ENCODE data around the gene NARF. TPM values are rescaled to one million over a fixed set of nuclear protein-coding genes. Genes with fewer than 3 reads are reported as not detected.
"Not testable (repeated sequence)": the region's sequence is repeated elsewhere in the genome, so short reads cannot be mapped to it uniquely, and the experiment has no call there.

The NARF gene
- total RNA-seq, 2 donors from 2014 or later: 90.4 to 120 TPM

GRCh38 chr17:82444941-82445521, 13.5 kb upstream of the NARF start:
- no peak for ATAC-seq (replicated peaks in 1 of 2)
- H3K36me3 Mint-ChIP-seq (ENCODE audit: insufficient read depth in 2 of 2): peaks cover 10 to 14% of the 10 kb centered on the region in 2 donors
- no peak overlapping the region for H3K27ac Mint-ChIP-seq
- no peaks in the 10 kb centered on the region for H3K9me3 Mint-ChIP-seq
- H3K27me3 Mint-ChIP-seq (ENCODE audit: low read depth): no peaks in the 10 kb centered on the region
- peaks cover 23% of the 10 kb centered on the region for H3K4me1 Mint-ChIP-seq (ENCODE audit: low read depth)
- no peak for DNase-seq
- H3K4me3 Mint-ChIP-seq: no peak overlapping the region

- DNase-seq: peak in 1 of 2 donors; percentile 32
- Mint-ChIP-seq H3K9me3 (no peaks in the 10 kb centered on the region), H3K36me3 (ENCODE audit: insufficient read depth in 2 of 2) (peaks cover 10 to 15% of the 10 kb centered on the region in 2 donors), H3K27me3 (ENCODE audit: low read depth) (no peaks in the 10 kb centered on the region), H3K4me3 (no peak overlapping the region), H3K27ac (peak overlapping the region; percentile 57), H3K4me1 (ENCODE audit: low read depth) (peaks cover 23% of the 10 kb centered on the region)
- no peak for ATAC-seq (replicated peaks in 1 of 2)
These were observed 13.0 kb upstream of the NARF start for GRCh38 chr17:82445542-82445941.

- ATAC-seq (replicated peaks in 1 of 2) (no peak), DNase-seq (no peak)
- peaks cover 27% of the 10 kb centered on the region for H3K4me1 Mint-ChIP-seq (ENCODE audit: low read depth)
- peaks cover 10 to 15% of the 10 kb centered on the region in 2 donors for H3K36me3 Mint-ChIP-seq (ENCODE audit: insufficient read depth in 2 of 2)
- H3K27ac Mint-ChIP-seq: peak overlapping the region; percentile 57
- no peaks in the 10 kb centered on the region for H3K27me3 Mint-ChIP-seq (ENCODE audit: low read depth)
- H3K4me3 Mint-ChIP-seq: peak overlapping the region in 1 of 2 donors; percentile 36
- no peaks in the 10 kb centered on the region for H3K9me3 Mint-ChIP-seq
These were observed 12.4 kb upstream of the NARF start for GRCh38 chr17:82446124-82446523.

DNA sequence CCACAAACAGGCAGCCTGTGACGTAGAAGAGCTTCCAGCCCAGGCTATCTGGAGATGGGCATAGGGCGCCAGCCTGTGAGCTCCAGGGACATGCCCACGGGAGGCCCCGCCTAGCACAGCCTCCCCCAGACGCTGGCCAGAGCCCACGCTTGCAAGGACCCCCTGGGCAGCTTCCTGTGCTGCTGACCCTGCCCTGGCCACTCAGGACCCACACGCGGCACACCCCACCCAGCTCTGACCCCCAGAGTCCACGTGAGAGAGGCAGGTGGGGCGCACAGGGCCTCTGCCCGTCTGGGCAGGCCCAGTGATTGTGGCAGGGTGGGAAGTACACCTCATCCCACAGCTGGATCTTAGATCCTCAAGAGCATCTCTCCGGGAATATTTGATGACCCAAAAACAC, 11.9 kb upstream of the NARF start:
- peaks cover 32% of the 10 kb centered on the region for H3K4me1 Mint-ChIP-seq (ENCODE audit: low read depth)
- no peaks in the 10 kb centered on the region for H3K9me3 Mint-ChIP-seq
- peak overlapping the region; percentile 25 to 32 for H3K4me3 Mint-ChIP-seq
- no peak overlapping the region for H3K27ac Mint-ChIP-seq
- H3K36me3 Mint-ChIP-seq (ENCODE audit: insufficient read depth in 2 of 2): peaks cover 10 to 15% of the 10 kb centered on the region in 2 donors
- no peaks in the 10 kb centered on the region for H3K27me3 Mint-ChIP-seq (ENCODE audit: low read depth)
- no peak for DNase-seq
- no peak for ATAC-seq (replicated peaks in 1 of 2)

- peak overlapping the region; percentile 64 to 69 for H3K4me3 Mint-ChIP-seq
- peaks cover 42% of the 10 kb centered on the region for H3K4me1 Mint-ChIP-seq (ENCODE audit: low read depth)
- ATAC-seq (replicated peaks in 1 of 2) (no peak), DNase-seq (no peak)
- peaks cover 10 to 15% of the 10 kb centered on the region in 2 donors for H3K36me3 Mint-ChIP-seq (ENCODE audit: insufficient read depth in 2 of 2)
- H3K27ac Mint-ChIP-seq: peak overlapping the region; percentile 69
- no peaks in the 10 kb centered on the region for H3K27me3 Mint-ChIP-seq (ENCODE audit: low read depth)
- peaks cover 0 to 3% of the 10 kb centered on the region in 2 donors for H3K9me3 Mint-ChIP-seq
These were observed 10.7 kb upstream of the NARF start for GRCh38 chr17:82447876-82448275.

- Mint-ChIP-seq H3K4me3 (peak overlapping the region; percentile 97 to 98), H3K4me1 (ENCODE audit: low read depth) (peaks cover 43% of the 10 kb centered on the region), H3K36me3 (ENCODE audit: insufficient read depth in 2 of 2) (peaks cover 12 to 22% of the 10 kb centered on the region in 2 donors), H3K9me3 (peaks cover 0 to 3% of the 10 kb centered on the region in 2 donors), H3K27ac (peak overlapping the region; percentile 94), H3K27me3 (ENCODE audit: low read depth) (no peaks in the 10 kb centered on the region)
- peak; percentile 49 to 51 for ATAC-seq (replicated peaks in 1 of 2)
- DNase-seq: peak; percentile 61 to 65
These were observed 9.2 kb upstream of the NARF start for GRCh38 chr17:82449131-82449882.

GRCh38 chr17:82449883-82450356, 8.6 kb upstream of the NARF start:
- H3K27me3 Mint-ChIP-seq (ENCODE audit: low read depth): no peaks in the 10 kb centered on the region
- peaks cover 0 to 3% of the 10 kb centered on the region in 2 donors for H3K9me3 Mint-ChIP-seq
- DNase-seq (peak; percentile 49 to 52), ATAC-seq (replicated peaks in 1 of 2) (peak; percentile 25 to 36)
- peak overlapping the region; percentile 94 for H3K27ac Mint-ChIP-seq
- H3K4me1 Mint-ChIP-seq (ENCODE audit: low read depth): peaks cover 43% of the 10 kb centered on the region
- peaks cover 12 to 22% of the 10 kb centered on the region in 2 donors for H3K36me3 Mint-ChIP-seq (ENCODE audit: insufficient read depth in 2 of 2)
- H3K4me3 Mint-ChIP-seq: peak overlapping the region; percentile 97 to 98

- peak; percentile 95 to 97 for DNase-seq
- Mint-ChIP-seq H3K4me1 (ENCODE audit: low read depth) (peaks cover 43% of the 10 kb centered on the region), H3K9me3 (peaks cover 0 to 3% of the 10 kb centered on the region in 2 donors), H3K27ac (peak within 1 kb of the TSS; percentile 99), H3K27me3 (ENCODE audit: low read depth) (no peaks in the 10 kb centered on the region), H3K4me3 (peak within 1 kb of the TSS; percentile 97 to 98), H3K36me3 (ENCODE audit: insufficient read depth in 2 of 2) (peaks cover 12 to 22% of the 10 kb centered on the region in 2 donors)
- peak; percentile 79 to 81 for ATAC-seq (replicated peaks in 1 of 2)
These were observed 8.0 kb upstream of the NARF start, which contains the start of gene CYBC1 for GRCh38 chr17:82450357-82451106. Gene CYBC1 (minus strand): TSS chr17:82450752. CDS start chr17:82449254, 1,498 bp downstream.

DNA sequence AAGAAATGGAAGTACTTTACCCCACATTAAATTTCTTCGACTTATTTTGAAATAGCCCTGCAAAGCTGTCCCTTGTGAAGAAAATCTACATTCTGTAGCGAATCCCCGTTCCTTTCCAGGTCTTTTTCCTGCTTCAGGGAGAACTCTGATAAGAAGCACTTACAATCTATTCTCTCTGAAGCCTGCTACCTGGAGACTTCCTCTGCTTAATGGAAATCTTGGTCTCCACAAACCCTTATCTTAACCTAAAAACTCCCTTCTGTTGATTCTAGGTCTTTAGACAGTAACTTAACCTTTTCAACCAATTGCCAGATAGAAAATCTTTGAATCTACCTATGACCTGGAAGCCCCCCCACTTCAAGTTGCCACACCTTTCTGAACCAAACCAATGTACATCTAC, 6.4 kb upstream of the NARF start:
- peak overlapping the region; percentile 99 for H3K27ac Mint-ChIP-seq
- H3K9me3 Mint-ChIP-seq: peaks cover 0 to 3% of the 10 kb centered on the region in 2 donors
- peaks cover 31% of the 10 kb centered on the region for H3K4me1 Mint-ChIP-seq (ENCODE audit: low read depth)
- H3K27me3 Mint-ChIP-seq (ENCODE audit: low read depth): no peaks in the 10 kb centered on the region
- peak overlapping the region; percentile 97 to 98 for H3K4me3 Mint-ChIP-seq
- H3K36me3 Mint-ChIP-seq (ENCODE audit: insufficient read depth in 2 of 2): peaks cover 12 to 17% of the 10 kb centered on the region in 2 donors
- no peak for ATAC-seq (replicated peaks in 1 of 2)
- no peak for DNase-seq

DNA sequence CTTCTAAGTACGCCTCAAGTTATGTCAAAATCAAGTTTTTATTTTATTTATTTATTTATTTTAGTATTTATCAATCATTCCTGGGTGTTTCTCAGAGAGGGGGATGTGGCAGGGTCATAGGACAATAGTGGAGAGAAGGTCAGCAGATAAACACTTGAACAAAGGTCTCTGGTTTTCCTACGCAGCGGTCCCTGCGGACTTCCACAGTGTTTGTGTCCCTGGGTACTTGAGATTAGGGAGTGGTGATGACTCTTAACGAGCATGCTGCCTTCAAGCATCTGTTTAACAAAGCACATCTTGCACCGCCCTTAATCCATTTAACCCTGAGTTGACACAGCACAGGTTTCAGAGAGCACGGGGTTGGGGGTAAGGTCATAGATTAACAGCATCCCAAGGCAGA, 5.4 kb upstream of the NARF start:
- H3K9me3 Mint-ChIP-seq; DNase-seq; H3K27ac Mint-ChIP-seq; ATAC-seq (replicated peaks in 1 of 2); H3K27me3 Mint-ChIP-seq (ENCODE audit: low read depth); H3K4me3 Mint-ChIP-seq: not testable (repeated sequence)
- Mint-ChIP-seq H3K36me3 (ENCODE audit: insufficient read depth in 2 of 2) (peaks cover 8 to 15% of the 10 kb centered on the region in 2 donors), H3K4me1 (ENCODE audit: low read depth) (peaks cover 40% of the 10 kb centered on the region)

DNA sequence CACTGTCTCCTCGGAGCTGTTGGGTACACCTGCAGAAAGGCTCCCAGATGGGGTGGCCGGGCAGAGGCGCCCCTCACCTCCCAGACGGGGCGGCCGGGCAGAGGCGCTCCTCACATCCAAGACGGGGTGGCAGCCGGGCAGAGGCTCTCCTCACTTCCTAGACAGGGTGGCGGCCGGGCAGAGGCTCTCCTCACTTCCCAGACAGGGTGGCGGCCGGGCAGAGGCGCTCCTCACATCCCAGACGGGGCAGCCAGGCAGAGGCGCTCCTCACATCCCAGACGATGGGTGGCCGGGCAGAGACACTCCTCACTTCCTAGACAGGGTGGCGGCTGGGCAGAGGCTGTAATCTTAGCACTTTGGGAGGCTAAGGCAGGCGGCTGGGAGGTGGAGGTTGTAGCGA, 4.8 kb upstream of the NARF start:
- H3K36me3 Mint-ChIP-seq (ENCODE audit: insufficient read depth in 2 of 2): peaks cover 8 to 15% of the 10 kb centered on the region in 2 donors
- peak overlapping the region; percentile 32 for H3K27ac Mint-ChIP-seq
- not testable (repeated sequence) for DNase-seq; H3K9me3 Mint-ChIP-seq; H3K4me3 Mint-ChIP-seq; ATAC-seq (replicated peaks in 1 of 2); H3K27me3 Mint-ChIP-seq (ENCODE audit: low read depth)
- H3K4me1 Mint-ChIP-seq (ENCODE audit: low read depth): peaks cover 40% of the 10 kb centered on the region

- peaks cover 0 to 1% of the 10 kb centered on the region in 2 donors for H3K9me3 Mint-ChIP-seq
- H3K4me3 Mint-ChIP-seq: peak overlapping the region; percentile 94
- H3K27ac Mint-ChIP-seq: peak overlapping the region; percentile 99
- H3K36me3 Mint-ChIP-seq (ENCODE audit: insufficient read depth in 2 of 2): peaks cover 12 to 13% of the 10 kb centered on the region in 2 donors
- DNase-seq (no peak), ATAC-seq (replicated peaks in 1 of 2) (no peak)
- peaks cover 32% of the 10 kb centered on the region for H3K4me1 Mint-ChIP-seq (ENCODE audit: low read depth)
- H3K27me3 Mint-ChIP-seq (ENCODE audit: low read depth): no peaks in the 10 kb centered on the region
These were observed 1.2 kb upstream of the NARF start for GRCh38 chr17:82457073-82457928.
